Measurements from ENCODE around the gene GDPD5. TPM values are rescaled to one million over a fixed set of nuclear protein-coding genes. Genes with fewer than 3 reads are reported as not detected.
A peak's percentile ranks its signal among the peaks of the same experiment; 100 is the strongest.

GDPD5 gene
- total RNA-seq, 3 donors from 2014 or later (not counting 1 experiment from before 2014, with no cell fraction given) = 49.7 to 95.2 (median 60.2) TPM

- intact Hi-C loops (cut with micrococcal nuclease) = no loop called here
- Mint-ChIP-seq H3K27ac (peak overlapping the region; percentile 78 to 83), H3K4me1 (peaks cover 16 to 21% of the 10 kb centered on the region in 2 donors), H3K9me3 (no peaks in the 10 kb centered on the region), H3K27me3 (ENCODE audit: low read depth in 2 of 2) (peaks cover 0 to 3% of the 10 kb centered on the region in 2 donors), H3K4me3 (peak overlapping the region; percentile 37), H3K36me3 (no peaks in the 10 kb centered on the region)
- DNase-seq (peak in 1 of 2 donors; percentile 38), ATAC-seq (peak; percentile 11 to 63 (median 57))
- no peaks in the 10 kb centered on the region for H3K9me3 ChIP-seq (ENCODE audit: control insufficient read depth, insufficient read depth, low read length)
- H3K27ac ChIP-seq (ENCODE audit: low read length) = peak overlapping the region; percentile 58
- H3K27me3 ChIP-seq (ENCODE audit: control insufficient read depth, insufficient read depth, low read length) = no peaks in the 10 kb centered on the region
- no peak for TF ChIP-seq CTCF (IDR thresholded peaks at IDR 0.05)
- H3K4me3 ChIP-seq (ENCODE audit: low read length) = no peak overlapping the region
- 90% methylated on average over 8 of the region's 9 CpGs for WGBS (ENCODE audit: insufficient coverage)
- H3K36me3 ChIP-seq (ENCODE audit: control insufficient read depth, insufficient read depth, low read length) = no peaks in the 10 kb centered on the region
- H3K4me1 ChIP-seq (ENCODE audit: control insufficient read depth, insufficient read depth, low read length) = peaks cover 16% of the 10 kb centered on the region
Observed at GRCh38 chr11:75475767-75476650, 49.7 kb downstream of the GDPD5 start.

- intact Hi-C loops (cut with micrococcal nuclease) = no loop called here
- H3K4me1 Mint-ChIP-seq = peaks cover 16 to 21% of the 10 kb centered on the region in 2 donors
- H3K27ac Mint-ChIP-seq = peak overlapping the region; percentile 78 to 83
- H3K4me1 ChIP-seq (ENCODE audit: control insufficient read depth, insufficient read depth, low read length) = peaks cover 16% of the 10 kb centered on the region
- 47% methylated on average over 13 of the region's 16 CpGs for WGBS (ENCODE audit: insufficient coverage)
- DNase-seq (peak; percentile 40 to 78), ATAC-seq (peak; percentile 66 to 94 (median 84))
- H3K9me3 ChIP-seq (ENCODE audit: control insufficient read depth, insufficient read depth, low read length) = no peaks in the 10 kb centered on the region
- no peak overlapping the region for H3K4me3 ChIP-seq (ENCODE audit: low read length)
- H3K9me3 Mint-ChIP-seq = no peaks in the 10 kb centered on the region
- H3K36me3 Mint-ChIP-seq = no peaks in the 10 kb centered on the region
- TF ChIP-seq CTCF (IDR thresholded peaks at IDR 0.05) = no peak
- peak overlapping the region; percentile 58 for H3K27ac ChIP-seq (ENCODE audit: low read length)
- no peaks in the 10 kb centered on the region for H3K36me3 ChIP-seq (ENCODE audit: control insufficient read depth, insufficient read depth, low read length)
- peak overlapping the region; percentile 73 for H3K4me3 Mint-ChIP-seq
- H3K27me3 ChIP-seq (ENCODE audit: control insufficient read depth, insufficient read depth, low read length) = no peaks in the 10 kb centered on the region
- H3K27me3 Mint-ChIP-seq (ENCODE audit: low read depth in 2 of 2) = peaks cover 0 to 3% of the 10 kb centered on the region in 2 donors
Observed at GRCh38 chr11:75474878-75475766, 50.6 kb downstream of the GDPD5 start.

GRCh38 chr11:75474240-75474639, 51.5 kb downstream of the GDPD5 start:
- WGBS (ENCODE audit: insufficient coverage) = 86% methylated on average over 1 of the region's 1 CpG

More at GRCh38 chr11:75474240-75474639, 51.5 kb downstream of the GDPD5 start:
- ATAC-seq (no peak), DNase-seq (no peak)
- Mint-ChIP-seq H3K9me3 (no peaks in the 10 kb centered on the region), H3K4me1 (peaks cover 16 to 21% of the 10 kb centered on the region in 2 donors), H3K27ac (peak overlapping the region in 1 of 2 donors; percentile 78), H3K36me3 (no peaks in the 10 kb centered on the region), H3K4me3 (no peak overlapping the region), H3K27me3 (ENCODE audit: low read depth in 2 of 2) (peaks cover 0 to 3% of the 10 kb centered on the region in 2 donors)
- TF ChIP-seq CTCF (IDR thresholded peaks at IDR 0.05) = no peak
- H3K4me3 ChIP-seq (ENCODE audit: low read length) = no peak overlapping the region
- no peak overlapping the region for H3K27ac ChIP-seq (ENCODE audit: low read length)
- H3K27me3 ChIP-seq (ENCODE audit: control insufficient read depth, insufficient read depth, low read length) = no peaks in the 10 kb centered on the region
- H3K4me1 ChIP-seq (ENCODE audit: control insufficient read depth, insufficient read depth, low read length) = peaks cover 16% of the 10 kb centered on the region
- no peaks in the 10 kb centered on the region for H3K36me3 ChIP-seq (ENCODE audit: control insufficient read depth, insufficient read depth, low read length)
- intact Hi-C loops (cut with micrococcal nuclease) = no loop called here
- no peaks in the 10 kb centered on the region for H3K9me3 ChIP-seq (ENCODE audit: control insufficient read depth, insufficient read depth, low read length)

All from natural killer cell (primary cell).